Activated gamma-delta T cell treated with Interleukin-2 at 50 U/mL for 16 hours (primary cell): ENCODE results near the gene ANKH.

Source experiments
- DNase-seq: peaks from one replicate; pipeline ENCODE4 v3.0.0-alpha.2; 2020

Gene ANKH

DNA sequence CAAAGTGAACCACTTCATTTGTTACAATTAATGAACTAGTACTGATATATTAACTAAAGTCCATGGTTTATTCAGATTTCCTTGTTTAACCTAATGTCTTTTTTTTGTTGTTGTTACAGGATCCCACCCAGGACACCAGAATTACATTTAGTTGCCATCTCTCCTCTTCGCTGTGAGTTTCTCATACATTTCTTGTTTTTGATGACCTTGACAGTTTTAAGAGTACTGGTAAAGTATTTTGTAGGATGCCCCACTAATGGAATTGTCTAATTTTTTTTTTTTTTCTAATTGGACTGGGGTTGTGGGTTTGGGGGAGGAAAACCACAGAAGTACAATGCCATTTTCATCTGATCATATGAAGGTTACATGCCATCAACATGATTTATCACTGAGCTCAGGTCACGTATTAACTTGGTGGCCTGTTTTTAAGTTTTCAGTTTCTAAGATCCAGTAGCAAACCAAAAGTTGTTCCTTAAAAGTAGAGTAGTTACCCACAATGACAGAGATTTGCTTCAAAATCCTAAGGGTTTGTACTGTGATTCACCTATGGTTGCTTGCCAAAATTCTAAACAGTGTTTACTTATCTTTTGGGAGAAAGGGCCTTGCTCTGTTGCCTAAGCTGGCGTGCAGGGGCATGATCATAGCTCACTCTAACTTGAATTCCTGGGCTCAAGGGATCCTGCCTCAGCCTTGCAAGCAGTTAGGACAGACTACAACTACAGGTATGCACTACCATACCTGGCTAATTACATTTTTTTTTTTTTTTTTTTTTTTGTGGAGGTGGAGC lies 211.6 kb downstream of the ANKH start:
- DNase-seq = no peak

DNA sequence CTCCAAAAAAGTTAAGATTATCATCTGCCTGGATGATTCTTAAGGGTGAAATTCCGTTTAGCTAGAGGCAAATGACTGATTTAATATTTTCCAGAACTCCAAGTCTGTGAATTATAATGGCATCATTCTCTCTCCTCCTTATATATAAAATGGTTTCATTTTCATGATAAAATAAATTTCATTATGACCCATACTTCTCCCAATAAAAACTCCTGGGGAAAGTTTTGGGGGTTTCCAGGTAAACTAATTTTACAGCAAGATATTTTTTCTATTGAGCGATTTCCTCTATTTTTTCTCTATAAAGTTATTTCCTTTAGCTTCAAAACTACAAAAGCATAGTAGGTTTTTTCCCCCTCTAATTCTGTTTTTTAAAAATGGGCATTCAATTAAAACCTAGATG lies 214.7 kb downstream of the ANKH start:
- DNase-seq = no peak

DNA sequence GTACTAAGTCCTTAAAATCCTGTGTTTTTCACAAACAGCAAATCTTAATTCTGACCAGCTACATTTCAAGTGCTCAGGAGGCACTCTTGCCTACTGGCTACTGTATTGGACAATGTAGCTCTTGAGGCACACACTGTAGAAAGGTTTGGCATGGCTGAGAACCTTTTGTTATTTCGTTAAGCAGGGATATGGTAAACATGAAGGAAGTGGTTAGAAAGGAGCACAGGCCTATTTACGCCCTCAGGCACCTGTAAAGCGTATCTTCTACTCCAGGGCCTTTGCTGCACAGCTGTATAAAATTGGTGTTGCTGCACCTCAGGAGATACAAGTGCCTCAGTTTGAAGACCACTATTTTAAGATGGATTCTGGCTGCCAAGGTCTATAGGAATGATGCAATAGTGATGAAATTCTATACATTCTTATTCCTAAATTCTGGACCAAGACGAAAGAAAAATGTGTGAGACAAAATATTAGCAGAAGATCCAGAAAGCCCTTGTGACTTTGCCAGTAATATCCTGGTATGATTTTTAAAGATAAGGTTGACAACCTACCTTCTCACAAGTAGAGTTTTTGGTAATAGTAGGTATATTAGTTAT lies 216.3 kb downstream of the ANKH start:
- no peak for DNase-seq
